LHCN-M2 (cell line): ENCODE results near the gene ULK1. TPM values are rescaled to one million over a fixed set of nuclear protein-coding genes. Genes with fewer than 3 reads are reported as not detected.
"Not testable (repeated sequence)": the region's sequence is repeated elsewhere in the genome, so short reads cannot be mapped to it uniquely, and the experiment has no call there.

Source experiments
- DNase-seq: peaks from one replicate; pipeline ENCODE4 v3.0.0-alpha.2; 2012; ENCODE audit warnings: low read depth
- total RNA-seq: library from RNA; depleted of rRNA; stranded (reverse); fragments of >200 nt; gene quantifications from 2 replicates; pipeline ENCODE4 v1.2.3, GENCODE V29; 2014

The ULK1 gene
- total RNA-seq, 1 experiment from 2014 or later: 6.8 TPM

GRCh38 chr12:131861261-131862083 is 33.0 kb upstream of the ULK1 start:
- DNase-seq: no peak

GRCh38 chr12:131862084-131862441 is 32.4 kb upstream of the ULK1 start:
- no peak for DNase-seq

- no peak for DNase-seq
Measured at GRCh38 chr12:131862600-131862993, 31.8 kb upstream of the ULK1 start.

GRCh38 chr12:131862994-131863710 is 31.3 kb upstream of the ULK1 start:
- no peak for DNase-seq

- DNase-seq: no peak
Measured at GRCh38 chr12:131863711-131864396, 30.6 kb upstream of the ULK1 start.

- no peak for DNase-seq
Measured at GRCh38 chr12:131864469-131864868, 30.0 kb upstream of the ULK1 start.

- DNase-seq: peak; percentile 74
Measured at GRCh38 chr12:131865180-131865875, 29.1 kb upstream of the ULK1 start.

GRCh38 chr12:131867471-131867870 is 27.0 kb upstream of the ULK1 start:
- no peak for DNase-seq

GRCh38 chr12:131867891-131868675 is 26.3 kb upstream of the ULK1 start:
- no peak for DNase-seq

GRCh38 chr12:131869871-131870418 is 24.5 kb upstream of the ULK1 start:
- peak; percentile 49 for DNase-seq

GRCh38 chr12:131871677-131872076 is 22.7 kb upstream of the ULK1 start:
- DNase-seq: no peak

- DNase-seq: peak; percentile 80
Measured at GRCh38 chr12:131872154-131873051, 22.0 kb upstream of the ULK1 start.

- no peak for DNase-seq
Measured at GRCh38 chr12:131873293-131873692, 21.1 kb upstream of the ULK1 start.

GRCh38 chr12:131874972-131875371 is 19.4 kb upstream of the ULK1 start:
- DNase-seq: not testable (repeated sequence)

- DNase-seq: not testable (repeated sequence)
Measured at GRCh38 chr12:131877216-131877615, 17.2 kb upstream of the ULK1 start.

- not testable (repeated sequence) for DNase-seq
Measured at GRCh38 chr12:131878436-131878835, 16.0 kb upstream of the ULK1 start.

GRCh38 chr12:131882804-131883520 is 11.5 kb upstream of the ULK1 start:
- DNase-seq: no peak

- DNase-seq: no peak
Measured at GRCh38 chr12:131883521-131883900, 10.9 kb upstream of the ULK1 start.

- DNase-seq: not testable (repeated sequence)
Measured at GRCh38 chr12:131885076-131885475, 9.3 kb upstream of the ULK1 start.
